Esophagus muscularis mucosa (tissue), 4 donors: Measurements from ENCODE around the gene KIF16B. TPM values are rescaled to one million over a fixed set of nuclear protein-coding genes. Genes with fewer than 3 reads are reported as not detected.

Source experiments
- DNase-seq: peaks from one replicate; pipeline ENCODE4 v3.0.0-alpha.2; 2017; ENCODE audit errors: extremely low spot score
- H3K27ac ChIP-seq, 4 donors: fragments of 200-600 bp; sonication (generic); replicated peaks in 1 of 4; 1 replicate in 3 of 4; 2 replicates in 1 of 4; pipeline ENCODE4 v1.5.1; 2016 to 2019; ENCODE audit warnings: mild to moderate bottlenecking in 1 of 4
- H3K27me3 ChIP-seq, 4 donors: fragments of 200-600 bp; sonication (generic); one replicate each; pipeline versions ENCODE4 v1.5.1 to v1.6.0; 2016 to 2019
- H3K36me3 ChIP-seq, 4 donors: fragments of 200-600 bp; sonication (generic); one replicate each; pipeline ENCODE4 v1.5.1; 2016 to 2019
- H3K4me1 ChIP-seq, 4 donors: fragments of 200-600 bp; sonication (generic); one replicate each; pipeline ENCODE4 v1.5.1; 2016 to 2019
- H3K4me3 ChIP-seq, 4 donors: fragments of 200-600 bp; sonication (generic); 1 replicate in 2 of 4; 2 replicates in 2 of 4; pipeline ENCODE4 v1.5.1; 2016 to 2019; ENCODE audit warnings: mild to moderate bottlenecking in 4 of 4, moderate library complexity in 1 of 4
- H3K9me3 ChIP-seq, 4 donors: fragments of 200-600 bp; sonication (generic); 1 replicate in 3 of 4; 2 replicates in 1 of 4; pipeline ENCODE4 v1.5.1; 2016 to 2019
- CTCF ChIP-seq, 3 experiments: fragments of 200-600 bp in 2 of 3; fragments of 450-650 bp in 1 of 3; sonication (generic) in 2 of 3; IDR thresholded peaks; one replicate each; pipeline ENCODE4 v1.5.1; 2017 to 2019; ENCODE audit warnings: antibody characterized with exemption in 3 of 3, mild to moderate bottlenecking in 2 of 3, moderate library complexity in 1 of 3
- EP300 ChIP-seq: sonication (generic); formaldehyde crosslinking; IDR thresholded peaks from one replicate; pipeline ENCODE4 v1.6.1; 2017; ENCODE audit warnings: antibody characterized with exemption
- POLR2A ChIP-seq: fragments of 450-650 bp; IDR thresholded peaks from one replicate; pipeline ENCODE4 v1.6.1; 2017; ENCODE audit warnings: antibody characterized with exemption, moderate library complexity, mild to moderate bottlenecking, low read depth
- POLR2AphosphoS5 ChIP-seq, 2 donors: sonication (generic); formaldehyde crosslinking; IDR thresholded peaks; one replicate each; pipeline ENCODE4 v1.6.1; 2017; ENCODE audit warnings: antibody characterized with exemption in 2 of 2
- WGBS: methylation state at CpG from one replicate; pipeline ENCODE4 v1.1.5; 2018; 5-methylcytosine and 5-hydroxymethylcytosine counted together
- intact Hi-C: fragments of 100-400 bp; cut with DNase I; formaldehyde crosslinking; loops from one replicate; pipeline ENCODE4 v1.15.1; 2023
- total RNA-seq, 4 donors: library from RNA; depleted of rRNA; stranded (reverse); fragments of >200 nt; gene quantifications; one replicate each; pipeline versions ENCODE4 v1.1.0 to v1.2.1, GENCODE V29; 2016

The KIF16B gene
- total RNA-seq, 4 donors from 2014 or later: 15.4 to 21.1 (median 19.3) TPM

- Histone ChIP-seq H3K36me3 (peaks cover 0 to 25% (median 3%) of the 10 kb centered on the region in 4 donors), H3K4me3 (no peak overlapping the region), H3K9me3 (peaks cover 0 to 27% (median 22%) of the 10 kb centered on the region in 4 donors), H3K4me1 (no peaks in the 10 kb centered on the region), H3K27me3 (no peaks in the 10 kb centered on the region), H3K27ac (no peak overlapping the region)
- 0% methylated on average over 1 of the region's 1 CpG for WGBS
- intact Hi-C loops: no loop called here
- DNase-seq: no peak
- TF ChIP-seq CTCF (IDR thresholded peaks at IDR 0.05) (no peak), POLR2AphosphoS5 (IDR thresholded peaks at IDR 0.05) (no peak), EP300 (no peak), POLR2A (no peak)
Observed at GRCh38 chr20:16302818-16303217, 270.4 kb downstream of the KIF16B start.

- peaks cover 0 to 31% (median 3%) of the 10 kb centered on the region in 4 donors for H3K36me3 ChIP-seq
- TF ChIP-seq CTCF (IDR thresholded peaks at IDR 0.05) (no peak), POLR2A (no peak), EP300 (no peak), POLR2AphosphoS5 (IDR thresholded peaks at IDR 0.05) (no peak)
- no peaks in the 10 kb centered on the region for H3K27me3 ChIP-seq
- H3K4me1 ChIP-seq: no peaks in the 10 kb centered on the region
- H3K4me3 ChIP-seq: no peak overlapping the region
- intact Hi-C loops: no loop called here
- 93% methylated on average over 1 of the region's 1 CpG for WGBS
- DNase-seq: no peak
- H3K27ac ChIP-seq: no peak overlapping the region
- peaks cover 0 to 27% (median 22%) of the 10 kb centered on the region in 4 donors for H3K9me3 ChIP-seq
Observed at GRCh38 chr20:16301986-16302385, 271.3 kb downstream of the KIF16B start.

- Histone ChIP-seq H3K27ac (no peak overlapping the region), H3K27me3 (no peaks in the 10 kb centered on the region), H3K4me3 (no peak overlapping the region), H3K4me1 (no peaks in the 10 kb centered on the region), H3K36me3 (peaks cover 0 to 23% (median 3%) of the 10 kb centered on the region in 4 donors), H3K9me3 (peaks cover 0 to 27% (median 22%) of the 10 kb centered on the region in 4 donors)
- intact Hi-C loops: no loop called here
- 93% methylated on average over 6 of the region's 6 CpGs for WGBS
- DNase-seq: no peak
- no peak for TF ChIP-seq POLR2AphosphoS5 (IDR thresholded peaks at IDR 0.05)
- no peak for TF ChIP-seq CTCF (IDR thresholded peaks at IDR 0.05)
- TF ChIP-seq POLR2A: no peak
- no peak for TF ChIP-seq EP300
Observed at GRCh38 chr20:16299897-16300296, 273.4 kb downstream of the KIF16B start.

GRCh38 chr20:16296931-16297330 is 276.3 kb downstream of the KIF16B start:
- intact Hi-C loops: no loop called here
- Histone ChIP-seq H3K27ac (no peak overlapping the region), H3K4me1 (no peaks in the 10 kb centered on the region), H3K4me3 (no peak overlapping the region), H3K36me3 (peaks cover 0 to 25% (median 3%) of the 10 kb centered on the region in 4 donors), H3K27me3 (no peaks in the 10 kb centered on the region), H3K9me3 (peaks cover 0 to 6% (median 1%) of the 10 kb centered on the region in 4 donors)
- TF ChIP-seq EP300: no peak
- no peak for TF ChIP-seq CTCF (IDR thresholded peaks at IDR 0.05)
- no peak for TF ChIP-seq POLR2AphosphoS5 (IDR thresholded peaks at IDR 0.05)
- no peak for TF ChIP-seq POLR2A
- WGBS: 75% methylated on average over 3 of the region's 3 CpGs
- DNase-seq: no peak

GRCh38 chr20:16295534-16295933 is 277.7 kb downstream of the KIF16B start:
- H3K4me3 ChIP-seq: no peak overlapping the region
- 82% methylated on average over 5 of the region's 5 CpGs for WGBS
- H3K27ac ChIP-seq: no peak overlapping the region
- no peaks in the 10 kb centered on the region for H3K27me3 ChIP-seq
- no peaks in the 10 kb centered on the region for H3K9me3 ChIP-seq
- no peaks in the 10 kb centered on the region for H3K4me1 ChIP-seq
- no peak for DNase-seq
- H3K36me3 ChIP-seq: peaks cover 0 to 25% (median 3%) of the 10 kb centered on the region in 4 donors
- intact Hi-C loops: no loop called here
- TF ChIP-seq POLR2A (no peak), POLR2AphosphoS5 (IDR thresholded peaks at IDR 0.05) (no peak), CTCF (IDR thresholded peaks at IDR 0.05) (no peak), EP300 (no peak)
